HG03378 (cell line): ENCODE results near the gene OTULINL.
A peak's percentile ranks its signal among the peaks of the same experiment; 100 is the strongest.
"Not testable (repeated sequence)": the region's sequence is repeated elsewhere in the genome, so short reads cannot be mapped to it uniquely, and the experiment has no call there.

Experiments used
- ATAC-seq: cut with Tn5 transposase; IDR thresholded peaks from one replicate; pipeline ENCODE4 v1.9.1; 2021; ENCODE audit warnings: mild to moderate bottlenecking, moderate library complexity; ENCODE audit not compliant: unreplicated experiment

Gene OTULINL

GRCh38 chr5:14581106-14581890 lies at the start of gene OTULINL:
OTULINL (plus strand) TSS chr5:14581792; CDS start chr5:14581895, 103 bp downstream.
- ATAC-seq, result peak; percentile 79

GRCh38 chr5:14532180-14532579 lies 49.4 kb upstream of the OTULINL start:
- no peak for ATAC-seq

GRCh38 chr5:14534773-14535172 lies 46.8 kb upstream of the OTULINL start:
- no peak for ATAC-seq

- ATAC-seq, result no peak
These were observed 36.3 kb upstream of the OTULINL start for GRCh38 chr5:14545308-14545707.

GRCh38 chr5:14545862-14546261 lies 35.7 kb upstream of the OTULINL start:
- no peak for ATAC-seq

GRCh38 chr5:14547666-14548065 lies 33.9 kb upstream of the OTULINL start:
- no peak for ATAC-seq

GRCh38 chr5:14551211-14551610 lies 30.4 kb upstream of the OTULINL start:
- no peak for ATAC-seq

GRCh38 chr5:14552017-14552416 lies 29.6 kb upstream of the OTULINL start:
- ATAC-seq, result no peak

GRCh38 chr5:14554288-14554687 lies 27.3 kb upstream of the OTULINL start:
- not testable (repeated sequence) for ATAC-seq

GRCh38 chr5:14556015-14556414 lies 25.6 kb upstream of the OTULINL start:
- ATAC-seq, result no peak

- no peak for ATAC-seq
These were observed 24.3 kb upstream of the OTULINL start for GRCh38 chr5:14557203-14557770.

GRCh38 chr5:14557791-14558415 lies 23.7 kb upstream of the OTULINL start:
- no peak for ATAC-seq

GRCh38 chr5:14560091-14560595 lies 21.4 kb upstream of the OTULINL start:
- ATAC-seq, result no peak

GRCh38 chr5:14561741-14562140 lies 19.9 kb upstream of the OTULINL start:
- ATAC-seq, result no peak

- no peak for ATAC-seq
These were observed 13.3 kb upstream of the OTULINL start for GRCh38 chr5:14568333-14568732.

- ATAC-seq, result no peak
These were observed 11.5 kb upstream of the OTULINL start for GRCh38 chr5:14569948-14570691.

- no peak for ATAC-seq
These were observed 9.7 kb upstream of the OTULINL start for GRCh38 chr5:14571901-14572300.

GRCh38 chr5:14572385-14572784 lies 9.2 kb upstream of the OTULINL start:
- ATAC-seq, result no peak

- ATAC-seq, result no peak
These were observed 8.8 kb upstream of the OTULINL start for GRCh38 chr5:14572836-14573235.

GRCh38 chr5:14574096-14574495 lies 7.5 kb upstream of the OTULINL start:
- ATAC-seq, result no peak

GRCh38 chr5:14574891-14575508 lies 6.6 kb upstream of the OTULINL start:
- ATAC-seq, result no peak
